GM19238 (cell line): ENCODE data around the gene FOXP1.

ENCODE experiments used
- DNase-seq: peaks from one replicate; pipeline ENCODE4 v3.0.0; 2011; ENCODE audit warnings: low spot score; ENCODE audit not compliant: insufficient read length

FOXP1 gene

GRCh38 chr3:71132995-71133730, 450.4 kb downstream of the FOXP1 start:
- DNase-seq: no peak

GRCh38 chr3:71131375-71132314, 451.9 kb downstream of the FOXP1 start:
- no peak for DNase-seq

- DNase-seq: no peak
Observed at GRCh38 chr3:71130471-71131374, 452.8 kb downstream of the FOXP1 start.

GRCh38 chr3:71129611-71130431, 453.7 kb downstream of the FOXP1 start:
- no peak for DNase-seq

GRCh38 chr3:71128961-71129360, 454.6 kb downstream of the FOXP1 start:
- no peak for DNase-seq

GRCh38 chr3:71127844-71128243, 455.7 kb downstream of the FOXP1 start:
- no peak for DNase-seq

GRCh38 chr3:71127052-71127831, 456.3 kb downstream of the FOXP1 start:
- no peak for DNase-seq

GRCh38 chr3:71125738-71126137, 457.8 kb downstream of the FOXP1 start:
- DNase-seq: no peak

- no peak for DNase-seq
Observed at GRCh38 chr3:71124048-71124447, 459.5 kb downstream of the FOXP1 start.

GRCh38 chr3:71122641-71123040, 460.9 kb downstream of the FOXP1 start:
- DNase-seq: no peak

- no peak for DNase-seq
Observed at GRCh38 chr3:71121429-71122167, 461.9 kb downstream of the FOXP1 start.

GRCh38 chr3:71120012-71120411, 463.5 kb downstream of the FOXP1 start:
- DNase-seq: no peak

- no peak for DNase-seq
Observed at GRCh38 chr3:71119171-71119570, 464.4 kb downstream of the FOXP1 start.

GRCh38 chr3:71118436-71118835, 465.1 kb downstream of the FOXP1 start:
- DNase-seq: no peak

- DNase-seq: no peak
Observed at GRCh38 chr3:71117572-71118247, 465.8 kb downstream of the FOXP1 start.

GRCh38 chr3:71114610-71115009, 468.9 kb downstream of the FOXP1 start:
- no peak for DNase-seq

GRCh38 chr3:71112576-71112975, 471.0 kb downstream of the FOXP1 start:
- no peak for DNase-seq

- DNase-seq: no peak
Observed at GRCh38 chr3:71111784-71112440, 471.6 kb downstream of the FOXP1 start.
